ENCODE data around the gene EVL. TPM values are rescaled to one million over a fixed set of nuclear protein-coding genes. Genes with fewer than 3 reads are reported as not detected.
A peak's percentile ranks its signal among the peaks of the same experiment; 100 is the strongest.
"Not testable (repeated sequence)": the region's sequence is repeated elsewhere in the genome, so short reads cannot be mapped to it uniquely, and the experiment has no call there.

EVL gene
- polyA plus RNA-seq, 1 donor, result 163 TPM

GRCh38 chr14:100165376-100165775 lies 100.2 kb downstream of the EVL start:
- DNase-seq, result no peak

GRCh38 chr14:100165831-100166440 lies 100.7 kb downstream of the EVL start:
- no peak for DNase-seq

- DNase-seq, result no peak
Measured at GRCh38 chr14:100168506-100168905, 103.3 kb downstream of the EVL start.

- no peak for DNase-seq
Measured at GRCh38 chr14:100170880-100171279, 105.7 kb downstream of the EVL start.

GRCh38 chr14:100172811-100173210 lies 107.6 kb downstream of the EVL start:
- no peak for DNase-seq

GRCh38 chr14:100173353-100173752 lies 108.1 kb downstream of the EVL start:
- no peak for DNase-seq

- DNase-seq, result no peak
Measured at GRCh38 chr14:100176811-100177327, 111.6 kb downstream of the EVL start.

- no peak for DNase-seq
Measured at GRCh38 chr14:100178691-100179090, 113.5 kb downstream of the EVL start.

GRCh38 chr14:100180671-100181070 lies 115.4 kb downstream of the EVL start:
- not testable (repeated sequence) for DNase-seq

- DNase-seq, result not testable (repeated sequence)
Measured at GRCh38 chr14:100181876-100182551, 116.8 kb downstream of the EVL start.

GRCh38 chr14:100187247-100187833 lies 122.1 kb downstream of the EVL start:
- DNase-seq, result no peak

GRCh38 chr14:100188392-100189030 lies 123.3 kb downstream of the EVL start:
- no peak for DNase-seq

- no peak for DNase-seq
Measured at GRCh38 chr14:100190126-100190525, 124.9 kb downstream of the EVL start.

- no peak for DNase-seq
Measured at GRCh38 chr14:100191584-100192249, 126.5 kb downstream of the EVL start.

- no peak for DNase-seq
Measured at GRCh38 chr14:100192250-100192671, 127.0 kb downstream of the EVL start.

GRCh38 chr14:100192672-100193416 lies 127.6 kb downstream of the EVL start:
- peak; percentile 99 for DNase-seq

Other genes starting within 250 kb of the EVL start
- 5.3 TPM for gene DEGS2, start 94.2 kb downstream of the EVL start, polyA plus RNA-seq (ENCODE audit: insufficient read length)
- 150 TPM for gene YY1, start 173.7 kb downstream of the EVL start, polyA plus RNA-seq (ENCODE audit: insufficient read length)
- gene SLC25A29, start 241.0 kb downstream of the EVL start, polyA plus RNA-seq (ENCODE audit: insufficient read length), result 78.0 TPM